ENCODE results near the gene ARFIP1. TPM values are rescaled to one million over a fixed set of nuclear protein-coding genes. Genes with fewer than 3 reads are reported as not detected.

ARFIP1 gene
- total and polyA plus RNA-seq, 8 donors: 9.2 to 20.6 (median 11.3) TPM

Other genes starting within 250 kb of the ARFIP1 start
- 10 to 100 TPM; 11.8 to 30.1 (median 20.5) TPM for gene FBXW7, start 243.9 kb upstream of the ARFIP1 start, total RNA-seq
- 10 to 100 TPM; 10.1 to 18.1 TPM for gene FBXW7, start 243.9 kb upstream of the ARFIP1 start, polyA plus RNA-seq
- 1 to 10 TPM in 2 of 6 donors, under 1 TPM in 4; 0.05 to 3.3 (median 0.72) TPM for gene TMEM154, start 100.0 kb upstream of the ARFIP1 start, total RNA-seq
- under 1 TPM; 0.12 to 0.15 TPM for gene TMEM154, start 100.0 kb upstream of the ARFIP1 start, polyA plus RNA-seq
- under 1 TPM; 0.06 to 0.59 (median 0.17) TPM for gene TIGD4, start 224 bp upstream of the ARFIP1 start, total RNA-seq
- gene TIGD4, start 224 bp upstream of the ARFIP1 start, polyA plus RNA-seq: under 1 TPM in 1 of 2 donors, not detected in 1; 0.35 TPM
- gene FHDC1, start 156.4 kb downstream of the ARFIP1 start, total RNA-seq: 1 to 10 TPM in 3 of 6 donors, under 1 TPM in 3; 0.78 to 1.5 (median 1.0) TPM
- gene FHDC1, start 156.4 kb downstream of the ARFIP1 start, polyA plus RNA-seq: 1 to 10 TPM in 1 of 2 donors, under 1 TPM in 1; 0.68 to 1.2 TPM